Midbrain (tissue), 1 donor: ENCODE results near the gene SIL1.
A peak's percentile ranks its signal among the peaks of the same experiment; 100 is the strongest.
"Not testable (repeated sequence)": the region's sequence is repeated elsewhere in the genome, so short reads cannot be mapped to it uniquely, and the experiment has no call there.

Experiments
- DNase-seq: peaks from one replicate; lab custom pipeline; 2025; lab: John Stamatoyannopoulos, UW

The SIL1 gene

GRCh38 chr5:139197710-139198669 is at the start of gene SIL1:
SIL1 (minus strand) TSS chr5:139198368; CDS start chr5:139127843, 70,525 bp downstream.
- DNase-seq = peak; percentile 94

GRCh38 chr5:139246394-139246793 is 48.2 kb upstream of the SIL1 start:
- no peak for DNase-seq

GRCh38 chr5:139245637-139246339 is 47.6 kb upstream of the SIL1 start:
- DNase-seq = no peak

- no peak for DNase-seq
These were observed 45.3 kb upstream of the SIL1 start for GRCh38 chr5:139243425-139243970.

GRCh38 chr5:139241139-139241538 is 43.0 kb upstream of the SIL1 start:
- no peak for DNase-seq

- DNase-seq = no peak
These were observed 38.3 kb upstream of the SIL1 start for GRCh38 chr5:139236479-139236878.

GRCh38 chr5:139232147-139232724 is 34.1 kb upstream of the SIL1 start:
- DNase-seq = no peak

GRCh38 chr5:139228201-139228803 is 30.1 kb upstream of the SIL1 start:
- DNase-seq = no peak

- DNase-seq = no peak
These were observed 28.0 kb upstream of the SIL1 start for GRCh38 chr5:139226131-139226530.

- no peak for DNase-seq
These were observed 25.3 kb upstream of the SIL1 start for GRCh38 chr5:139223481-139223880.

GRCh38 chr5:139222346-139222745 is 24.2 kb upstream of the SIL1 start:
- no peak for DNase-seq

GRCh38 chr5:139218038-139218437 is 19.9 kb upstream of the SIL1 start:
- DNase-seq = not testable (repeated sequence)

- DNase-seq = no peak
These were observed 17.2 kb upstream of the SIL1 start for GRCh38 chr5:139215107-139215975.

GRCh38 chr5:139214646-139215045 is 16.5 kb upstream of the SIL1 start:
- DNase-seq = no peak

- no peak for DNase-seq
These were observed 14.7 kb upstream of the SIL1 start for GRCh38 chr5:139212906-139213305.

- no peak for DNase-seq
These were observed 14.3 kb upstream of the SIL1 start for GRCh38 chr5:139212486-139212885.

- DNase-seq = no peak
These were observed 12.4 kb upstream of the SIL1 start for GRCh38 chr5:139210585-139210984.

- DNase-seq = no peak
These were observed 9.3 kb upstream of the SIL1 start for GRCh38 chr5:139207297-139208000.

GRCh38 chr5:139205586-139205985 is 7.4 kb upstream of the SIL1 start:
- no peak for DNase-seq

GRCh38 chr5:139205124-139205523 is 7.0 kb upstream of the SIL1 start:
- no peak for DNase-seq
